Esophagus muscularis mucosa (tissue), 4 donors: ENCODE results near the gene REEP2. TPM values are rescaled to one million over a fixed set of nuclear protein-coding genes. Genes with fewer than 3 reads are reported as not detected.

Experiments used
- DNase-seq: peaks from one replicate; pipeline ENCODE4 v3.0.0-alpha.2; 2017; ENCODE audit errors: extremely low spot score
- H3K27ac ChIP-seq, 4 donors: fragments of 200-600 bp; sonication (generic); replicated peaks in 1 of 4; 1 replicate in 3 of 4; 2 replicates in 1 of 4; pipeline ENCODE4 v1.5.1; 2016 to 2019; ENCODE audit warnings: mild to moderate bottlenecking in 1 of 4
- H3K27me3 ChIP-seq, 4 donors: fragments of 200-600 bp; sonication (generic); one replicate each; pipeline versions ENCODE4 v1.5.1 to v1.6.0; 2016 to 2019
- H3K36me3 ChIP-seq, 4 donors: fragments of 200-600 bp; sonication (generic); one replicate each; pipeline ENCODE4 v1.5.1; 2016 to 2019
- H3K4me1 ChIP-seq, 4 donors: fragments of 200-600 bp; sonication (generic); one replicate each; pipeline ENCODE4 v1.5.1; 2016 to 2019
- H3K4me3 ChIP-seq, 4 donors: fragments of 200-600 bp; sonication (generic); 1 replicate in 2 of 4; 2 replicates in 2 of 4; pipeline ENCODE4 v1.5.1; 2016 to 2019; ENCODE audit warnings: mild to moderate bottlenecking in 4 of 4, moderate library complexity in 1 of 4
- H3K9me3 ChIP-seq, 4 donors: fragments of 200-600 bp; sonication (generic); 1 replicate in 3 of 4; 2 replicates in 1 of 4; pipeline ENCODE4 v1.5.1; 2016 to 2019
- EP300 ChIP-seq: sonication (generic); formaldehyde crosslinking; IDR thresholded peaks from one replicate; pipeline ENCODE4 v1.6.1; 2017; ENCODE audit warnings: antibody characterized with exemption
- POLR2A ChIP-seq: fragments of 450-650 bp; IDR thresholded peaks from one replicate; pipeline ENCODE4 v1.6.1; 2017; ENCODE audit warnings: antibody characterized with exemption, moderate library complexity, mild to moderate bottlenecking, low read depth
- POLR2AphosphoS5 ChIP-seq, 2 donors: sonication (generic); formaldehyde crosslinking; IDR thresholded peaks; one replicate each; pipeline ENCODE4 v1.6.1; 2017; ENCODE audit warnings: antibody characterized with exemption in 2 of 2
- WGBS: methylation state at CpG from one replicate; pipeline ENCODE4 v1.1.5; 2018; 5-methylcytosine and 5-hydroxymethylcytosine counted together
- intact Hi-C: fragments of 100-400 bp; cut with DNase I; formaldehyde crosslinking; loops from one replicate; pipeline ENCODE4 v1.15.1; 2023
- total RNA-seq, 4 donors: library from RNA; depleted of rRNA; stranded (reverse); fragments of >200 nt; gene quantifications; one replicate each; pipeline versions ENCODE4 v1.1.0 to v1.2.1, GENCODE V29; 2016
- TF ChIP-seq, protein P1 (sequence below), 3 experiments: fragments of 200-600 bp in 2 of 3; fragments of 450-650 bp in 1 of 3; sonication (generic) in 2 of 3; IDR thresholded peaks; one replicate each; pipeline ENCODE4 v1.5.1; 2017 to 2019; ENCODE audit warnings: antibody characterized with exemption in 3 of 3, mild to moderate bottlenecking in 2 of 3, moderate library complexity in 1 of 3

REEP2 gene
- total RNA-seq, 4 donors from 2014 or later = 24.5 to 55.9 (median 33.6) TPM

DNA sequence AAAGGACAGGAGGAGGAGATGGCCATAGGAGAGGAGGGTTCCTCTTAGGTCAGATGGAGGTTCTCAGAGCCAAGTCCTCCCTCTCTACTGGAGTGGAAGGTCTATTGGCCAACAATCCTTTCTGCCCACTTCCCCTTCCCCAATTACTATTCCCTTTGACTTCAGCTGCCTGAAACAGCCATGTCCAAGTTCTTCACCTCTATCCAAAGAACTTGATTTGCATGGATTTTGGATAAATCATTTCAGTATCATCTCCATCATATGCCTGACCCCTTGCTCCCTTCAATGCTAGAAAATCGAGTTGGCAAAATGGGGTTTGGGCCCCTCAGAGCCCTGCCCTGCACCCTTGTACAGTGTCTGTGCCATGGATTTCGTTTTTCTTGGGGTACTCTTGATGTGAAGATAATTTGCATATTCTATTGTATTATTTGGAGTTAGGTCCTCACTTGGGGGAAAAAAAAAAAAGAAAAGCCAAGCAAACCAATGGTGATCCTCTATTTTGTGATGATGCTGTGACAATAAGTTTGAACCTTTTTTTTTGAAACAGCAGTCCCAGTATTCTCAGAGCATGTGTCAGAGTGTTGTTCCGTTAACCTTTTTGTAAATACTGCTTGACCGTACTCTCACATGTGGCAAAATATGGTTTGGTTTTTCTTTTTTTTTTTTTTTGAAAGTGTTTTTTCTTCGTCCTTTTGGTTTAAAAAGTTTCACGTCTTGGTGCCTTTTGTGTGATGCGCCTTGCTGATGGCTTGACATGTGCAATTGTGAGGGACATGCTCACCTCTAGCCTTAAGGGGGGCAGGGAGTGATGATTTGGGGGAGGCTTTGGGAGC lies 29.5 kb downstream of the REEP2 start:
- no peak for DNase-seq
- TF ChIP-seq POLR2A = no peak
- TF ChIP-seq EP300 = no peak
- TF ChIP-seq, protein P1, sequence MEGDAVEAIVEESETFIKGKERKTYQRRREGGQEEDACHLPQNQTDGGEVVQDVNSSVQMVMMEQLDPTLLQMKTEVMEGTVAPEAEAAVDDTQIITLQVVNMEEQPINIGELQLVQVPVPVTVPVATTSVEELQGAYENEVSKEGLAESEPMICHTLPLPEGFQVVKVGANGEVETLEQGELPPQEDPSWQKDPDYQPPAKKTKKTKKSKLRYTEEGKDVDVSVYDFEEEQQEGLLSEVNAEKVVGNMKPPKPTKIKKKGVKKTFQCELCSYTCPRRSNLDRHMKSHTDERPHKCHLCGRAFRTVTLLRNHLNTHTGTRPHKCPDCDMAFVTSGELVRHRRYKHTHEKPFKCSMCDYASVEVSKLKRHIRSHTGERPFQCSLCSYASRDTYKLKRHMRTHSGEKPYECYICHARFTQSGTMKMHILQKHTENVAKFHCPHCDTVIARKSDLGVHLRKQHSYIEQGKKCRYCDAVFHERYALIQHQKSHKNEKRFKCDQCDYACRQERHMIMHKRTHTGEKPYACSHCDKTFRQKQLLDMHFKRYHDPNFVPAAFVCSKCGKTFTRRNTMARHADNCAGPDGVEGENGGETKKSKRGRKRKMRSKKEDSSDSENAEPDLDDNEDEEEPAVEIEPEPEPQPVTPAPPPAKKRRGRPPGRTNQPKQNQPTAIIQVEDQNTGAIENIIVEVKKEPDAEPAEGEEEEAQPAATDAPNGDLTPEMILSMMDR (IDR thresholded peaks at IDR 0.05) = no peak
- TF ChIP-seq POLR2AphosphoS5 (IDR thresholded peaks at IDR 0.05) = peak in 1 of 2 donors; percentile 81
- no peaks in the 10 kb centered on the region for H3K27me3 ChIP-seq
- WGBS = 87% methylated on average over 7 of the region's 7 CpGs
- H3K4me1 ChIP-seq = peaks cover 17 to 36% (median 31%) of the 10 kb centered on the region in 4 donors
- H3K27ac ChIP-seq = peak overlapping the region in 1 of 4 donors; percentile 28
- no peaks in the 10 kb centered on the region for H3K9me3 ChIP-seq
- peak overlapping the region; percentile 67 to 98 (median 74) for H3K4me3 ChIP-seq
- H3K36me3 ChIP-seq = peaks cover 0 to 18% (median 9%) of the 10 kb centered on the region in 4 donors
- intact Hi-C loops = no loop called here

DNA sequence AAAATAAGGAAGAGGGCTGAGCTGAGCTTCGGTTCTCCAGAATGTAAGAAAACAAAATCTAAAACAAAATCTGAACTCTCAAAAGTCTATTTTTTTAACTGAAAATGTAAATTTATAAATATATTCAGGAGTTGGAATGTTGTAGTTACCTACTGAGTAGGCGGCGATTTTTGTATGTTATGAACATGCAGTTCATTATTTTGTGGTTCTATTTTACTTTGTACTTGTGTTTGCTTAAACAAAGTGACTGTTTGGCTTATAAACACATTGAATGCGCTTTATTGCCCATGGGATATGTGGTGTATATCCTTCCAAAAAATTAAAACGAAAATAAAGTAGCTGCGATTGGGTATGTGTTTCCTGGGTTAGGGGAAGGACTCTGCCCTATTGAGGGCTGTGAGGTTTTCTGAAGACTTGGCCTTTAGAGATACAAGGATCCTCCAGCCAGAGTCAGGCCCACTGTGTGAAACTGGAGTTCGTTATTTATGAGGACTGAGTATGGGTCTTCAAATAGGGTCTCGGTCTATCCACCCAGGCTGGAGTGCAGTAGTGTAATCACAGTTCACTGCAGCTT lies 30.2 kb downstream of the REEP2 start:
- no peaks in the 10 kb centered on the region for H3K9me3 ChIP-seq
- intact Hi-C loops = no loop called here
- peak overlapping the region in 1 of 4 donors; percentile 40 for H3K27ac ChIP-seq
- WGBS = 91% methylated on average over 8 of the region's 8 CpGs
- DNase-seq = no peak
- no peaks in the 10 kb centered on the region for H3K27me3 ChIP-seq
- H3K4me1 ChIP-seq = peaks cover 13 to 31% (median 28%) of the 10 kb centered on the region in 4 donors
- no peak for TF ChIP-seq POLR2A
- TF ChIP-seq, protein P1 (IDR thresholded peaks at IDR 0.05) = no peak
- no peak for TF ChIP-seq EP300
- peak in 1 of 2 donors; percentile 64 for TF ChIP-seq POLR2AphosphoS5 (IDR thresholded peaks at IDR 0.05)
- peaks cover 0 to 18% (median 9%) of the 10 kb centered on the region in 4 donors for H3K36me3 ChIP-seq
- H3K4me3 ChIP-seq = peak overlapping the region in 1 of 4 donors; percentile 5

DNA sequence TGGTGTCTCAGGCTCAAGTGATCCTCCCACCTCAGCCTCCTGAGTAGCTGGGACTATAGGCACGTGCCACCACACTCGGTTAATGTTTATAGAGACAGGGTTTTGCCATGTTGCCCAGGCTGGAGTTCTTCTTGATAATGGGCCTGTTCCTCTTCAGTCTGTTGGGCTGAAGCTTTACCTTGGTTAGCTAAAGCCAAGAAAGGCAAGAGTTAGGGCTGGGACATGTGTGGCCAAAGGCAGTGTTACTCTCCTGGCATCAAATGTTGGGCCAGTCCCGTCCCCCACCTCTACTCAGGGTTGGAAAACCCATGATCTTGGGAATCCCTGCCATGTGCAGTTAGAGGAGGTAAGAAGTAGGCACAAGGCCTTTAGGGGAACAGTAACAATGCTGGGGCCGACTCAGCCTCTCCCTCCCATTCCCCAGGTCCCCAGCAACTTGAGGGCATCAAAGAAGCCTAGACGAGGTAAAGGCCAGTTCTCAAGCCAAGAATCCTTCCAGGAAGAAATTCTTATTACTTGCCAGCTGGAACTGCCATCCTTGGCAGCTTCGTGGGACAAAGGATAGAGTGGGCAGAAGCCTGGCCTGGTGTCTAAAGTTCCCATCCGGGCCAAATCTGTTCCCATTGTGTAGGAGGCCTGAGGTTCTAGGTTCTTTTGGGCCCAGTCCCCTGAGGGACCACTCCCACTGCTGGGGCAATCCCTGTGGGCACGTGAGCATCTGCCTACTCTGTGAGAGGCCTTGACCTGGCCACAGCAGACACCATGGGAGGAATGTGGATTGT lies 30.9 kb downstream of the REEP2 start:
- Histone ChIP-seq H3K36me3 (peaks cover 0 to 18% (median 9%) of the 10 kb centered on the region in 4 donors), H3K4me1 (peaks cover 13 to 31% (median 28%) of the 10 kb centered on the region in 4 donors), H3K27me3 (no peaks in the 10 kb centered on the region), H3K27ac (peak overlapping the region in 2 of 4 donors; percentile 2 to 40), H3K9me3 (no peaks in the 10 kb centered on the region), H3K4me3 (peak overlapping the region in 1 of 4 donors; percentile 5)
- WGBS = 70% methylated on average over 5 of the region's 8 CpGs
- intact Hi-C loops = no loop called here
- peak in 1 of 2 donors; percentile 79 for TF ChIP-seq POLR2AphosphoS5 (IDR thresholded peaks at IDR 0.05)
- TF ChIP-seq EP300 = no peak
- DNase-seq = no peak

DNA sequence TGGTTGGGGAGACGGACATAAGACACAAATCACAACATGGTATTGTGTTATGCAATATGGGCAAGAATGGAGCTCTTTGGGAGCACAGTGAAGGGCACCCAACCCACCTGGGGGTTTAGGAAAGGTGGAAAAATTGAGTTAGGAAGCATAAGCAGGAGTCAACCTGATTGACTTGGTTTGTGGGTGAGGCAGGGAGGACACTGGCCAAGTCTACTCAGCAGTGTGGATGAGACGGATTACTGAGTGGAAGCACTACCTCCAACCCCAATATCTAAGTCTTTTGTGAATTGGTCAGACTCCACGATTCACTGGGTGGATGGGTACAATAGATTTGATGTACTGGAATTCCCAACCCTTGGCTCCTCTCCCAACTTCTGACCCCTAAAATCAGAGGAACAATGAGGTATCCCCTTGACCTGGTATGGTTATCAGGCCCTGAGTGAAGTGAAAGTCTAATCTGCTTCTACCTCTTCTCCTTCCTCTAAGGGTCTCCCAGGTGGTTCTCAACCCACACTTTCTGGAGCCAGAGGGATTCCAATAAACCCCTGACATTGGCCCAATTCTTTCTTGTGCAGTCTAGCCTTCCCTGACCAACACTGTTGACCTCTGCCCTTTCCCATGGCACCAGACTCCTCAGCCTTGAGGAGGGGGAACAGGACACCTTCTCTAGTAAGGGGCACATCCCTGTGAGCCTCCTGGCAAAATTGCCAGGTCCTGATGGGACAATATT lies 31.6 kb downstream of the REEP2 start:
- no peaks in the 10 kb centered on the region for H3K9me3 ChIP-seq
- H3K4me3 ChIP-seq = no peak overlapping the region
- H3K4me1 ChIP-seq = peaks cover 13 to 30% (median 28%) of the 10 kb centered on the region in 4 donors
- WGBS = 83% methylated on average over 3 of the region's 3 CpGs
- peaks cover 0 to 18% (median 9%) of the 10 kb centered on the region in 4 donors for H3K36me3 ChIP-seq
- H3K27ac ChIP-seq = peak overlapping the region in 1 of 4 donors; percentile 2
- peak in 1 of 2 donors; percentile 43 for TF ChIP-seq POLR2AphosphoS5 (IDR thresholded peaks at IDR 0.05)
- TF ChIP-seq EP300 = no peak
- TF ChIP-seq, protein P1 (IDR thresholded peaks at IDR 0.05) = no peak
- TF ChIP-seq POLR2A = no peak
- no peak for DNase-seq
- no peaks in the 10 kb centered on the region for H3K27me3 ChIP-seq
- intact Hi-C loops = no loop called here
